ENCODE data around the gene PCARE.

DNA sequence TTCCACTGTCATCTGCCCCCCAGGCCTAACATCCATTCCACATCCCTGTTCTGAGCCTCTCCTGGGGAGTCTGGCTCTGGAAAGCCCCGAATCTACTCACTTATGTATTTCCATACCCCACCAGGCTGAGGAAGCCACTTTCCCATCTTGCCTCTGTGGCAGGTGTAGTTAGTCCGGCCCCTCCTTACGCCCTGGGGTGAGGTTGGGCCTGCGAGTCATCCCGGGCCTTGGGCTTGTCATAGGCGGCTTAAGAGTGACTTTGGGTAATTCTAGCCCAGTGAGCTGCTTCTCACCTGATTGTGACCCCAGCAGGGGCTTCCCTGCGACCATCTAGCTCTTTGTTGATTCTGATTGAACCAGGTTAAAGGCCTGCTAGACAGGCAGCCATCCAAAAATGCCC lies 21.1 kb downstream of the PCARE start:
- TF ChIP-seq EZH2 (IDR thresholded peaks at IDR 0.05; ENCODE audit: insufficient read depth, poor library complexity, severe bottlenecking) (no peak), EZH2phosphoT487 (IDR thresholded peaks at IDR 0.05; ENCODE audit: insufficient read depth, low read depth) (no peak)

Measured in GM23248 (cell line).